Mesenchymal stem cell (in vitro differentiated cells and primary cell): ENCODE measurements around the gene IFT172.

ENCODE experiments used
- DNase-seq: peaks from one replicate; pipeline ENCODE4 v3.0.0-alpha.2; 2013
- H2AFZ ChIP-seq: one replicate; pipeline ENCODE4 v1.6.1; 2013; ENCODE audit warnings: low read depth, mild to moderate bottlenecking, control low read depth, inconsistent platforms, low read length, moderate library complexity
- H2AK5ac ChIP-seq: 2 replicates; pipeline ENCODE4 v1.6.1; 2013; ENCODE audit warnings: low read length, moderate library complexity, mild to moderate bottlenecking, inconsistent platforms; ENCODE audit not compliant: severe bottlenecking
- H2BK120ac ChIP-seq: one replicate; pipeline ENCODE4 v1.6.1; 2013; ENCODE audit warnings: low read depth, mild to moderate bottlenecking, inconsistent platforms, low read length, moderate library complexity
- H2BK12ac ChIP-seq, 2 experiments: one replicate each; pipeline ENCODE4 v1.6.1; 2013; ENCODE audit warnings: inconsistent platforms in 2 of 2, low read length in 2 of 2, mild to moderate bottlenecking in 2 of 2, moderate library complexity in 2 of 2, control low read depth in 1 of 2
- H2BK15ac ChIP-seq: one replicate; pipeline ENCODE4 v1.6.1; 2013; ENCODE audit warnings: mild to moderate bottlenecking, low read depth, inconsistent platforms; ENCODE audit not compliant: poor library complexity, severe bottlenecking
- H2BK5ac ChIP-seq: 2 replicates; pipeline ENCODE4 v1.6.1; 2013; ENCODE audit warnings: low read depth, mild to moderate bottlenecking, low read length, control low read depth, inconsistent platforms; ENCODE audit not compliant: poor library complexity, severe bottlenecking
- H3K14ac ChIP-seq, 2 experiments: one replicate each; pipeline ENCODE4 v1.6.1; 2013; ENCODE audit warnings: inconsistent platforms in 2 of 2, low read length in 2 of 2, control low read depth in 1 of 2, mild to moderate bottlenecking in 1 of 2, moderate library complexity in 1 of 2
- H3K18ac ChIP-seq, 2 experiments: one replicate each; pipeline ENCODE4 v1.6.1; 2013; ENCODE audit warnings: inconsistent platforms in 2 of 2, low read length in 2 of 2, control low read depth in 1 of 2, low read depth in 1 of 2, mild to moderate bottlenecking in 1 of 2
- H3K23ac ChIP-seq, 2 experiments: one replicate each; pipeline ENCODE4 v1.6.1; 2013; ENCODE audit warnings: inconsistent platforms in 2 of 2, low read length in 2 of 2, mild to moderate bottlenecking in 2 of 2, moderate library complexity in 2 of 2, control low read depth in 1 of 2
- H3K27ac ChIP-seq: 2 replicates; pipeline ENCODE4 v1.5.1; 2013; ENCODE audit warnings: mild to moderate bottlenecking, moderate library complexity, low read length, control low read depth, inconsistent platforms; ENCODE audit not compliant: poor library complexity, severe bottlenecking
- H3K27me3 ChIP-seq, 2 experiments: 2 replicates each; pipeline versions ENCODE4 v1.6.1 to v1.7.0; 2013; ENCODE audit warnings: low read length in 2 of 2, mild to moderate bottlenecking in 2 of 2, moderate library complexity in 2 of 2, control low read depth in 1 of 2, inconsistent platforms in 1 of 2; ENCODE audit not compliant: control insufficient read depth in 1 of 2, insufficient read depth in 1 of 2
- H3K36me3 ChIP-seq, 2 experiments: 2 replicates each; pipeline versions ENCODE4 v1.6.1 to v1.7.0; 2013; ENCODE audit warnings: low read length in 2 of 2, control low read depth in 1 of 2, inconsistent platforms in 1 of 2, low read depth in 1 of 2, mild to moderate bottlenecking in 1 of 2; ENCODE audit not compliant: insufficient read depth in 2 of 2, control insufficient read depth in 1 of 2
- H3K4ac ChIP-seq, 2 experiments: one replicate each; pipeline ENCODE4 v1.6.1; 2013; ENCODE audit warnings: inconsistent platforms in 2 of 2, low read length in 2 of 2, mild to moderate bottlenecking in 2 of 2, moderate library complexity in 2 of 2, control low read depth in 1 of 2, low read depth in 1 of 2
- H3K4me1 ChIP-seq: 2 replicates; pipeline ENCODE4 v1.6.1; 2013; ENCODE audit warnings: low read depth, low read length, control low read depth; ENCODE audit not compliant: control insufficient read depth, insufficient read depth
- H3K4me2 ChIP-seq: 2 replicates; pipeline ENCODE4 v1.6.1; 2013; ENCODE audit warnings: low read length, mild to moderate bottlenecking, inconsistent platforms; ENCODE audit not compliant: poor library complexity, severe bottlenecking
- H3K4me3 ChIP-seq, 2 experiments: 2 replicates each; pipeline versions ENCODE4 v1.5.1 to v1.7.0; 2013; ENCODE audit warnings: low read length in 2 of 2, mild to moderate bottlenecking in 2 of 2, control low read depth in 1 of 2, low read depth in 1 of 2; ENCODE audit not compliant: insufficient read depth in 1 of 2
- H3K79me1 ChIP-seq: replicated peaks from 2 replicates; pipeline ENCODE4 v1.6.1; 2013; ENCODE audit warnings: mild to moderate bottlenecking, control low read depth, low read length, inconsistent platforms; ENCODE audit not compliant: poor library complexity, severe bottlenecking
- H3K9ac ChIP-seq: 2 replicates; pipeline ENCODE4 v1.7.0; 2013; ENCODE audit warnings: mild to moderate bottlenecking, low read length, moderate library complexity
- H3K9me3 ChIP-seq: 2 replicates; pipeline ENCODE4 v1.7.0; 2013; ENCODE audit warnings: mild to moderate bottlenecking, low read length; ENCODE audit not compliant: control insufficient read depth
- H4K8ac ChIP-seq: one replicate; pipeline ENCODE4 v1.6.1; 2013; ENCODE audit warnings: inconsistent platforms, mild to moderate bottlenecking, low read length, moderate library complexity
- H4K91ac ChIP-seq: one replicate; pipeline ENCODE4 v1.6.1; 2013; ENCODE audit warnings: mild to moderate bottlenecking, low read length, inconsistent platforms
- WGBS: methylation state at CpG from one replicate; pipeline ENCODE4 v1.1.7; 2013; ENCODE audit warnings: mixed read lengths; 5-methylcytosine and 5-hydroxymethylcytosine counted together

Gene IFT172

GRCh38 chr2:27453968-27454367, 35.6 kb downstream of the IFT172 start:
- H3K27me3 ChIP-seq, result no peaks in the 10 kb centered on the region
- H2AK5ac ChIP-seq, result no peak overlapping the region
- no peak overlapping the region for H2BK15ac ChIP-seq
- no peak overlapping the region for H3K23ac ChIP-seq
- no peaks in the 10 kb centered on the region for H3K9me3 ChIP-seq
- no peak overlapping the region for H4K8ac ChIP-seq
- no peak overlapping the region for H3K4me3 ChIP-seq
- no peak overlapping the region for H3K4ac ChIP-seq
- no peaks in the 10 kb centered on the region for H3K4me1 ChIP-seq
- 91% methylated on average over 7 of the region's 7 CpGs for WGBS
- no peak for DNase-seq
- no peak overlapping the region for H3K9ac ChIP-seq
- no peak overlapping the region for H4K91ac ChIP-seq
- no peak overlapping the region for H2AFZ ChIP-seq
- no peak overlapping the region for H2BK120ac ChIP-seq
- peaks cover 50 to 86% of the 10 kb centered on the region in 2 experiments for H3K36me3 ChIP-seq
- H3K79me1 ChIP-seq, result no peaks in the 10 kb centered on the region
- H3K4me2 ChIP-seq, result no peak overlapping the region
- no peak overlapping the region for H3K27ac ChIP-seq
- H2BK5ac ChIP-seq, result no peak overlapping the region
- H3K18ac ChIP-seq, result no peak overlapping the region
- no peak overlapping the region for H2BK12ac ChIP-seq
- no peak overlapping the region for H3K14ac ChIP-seq

DNA sequence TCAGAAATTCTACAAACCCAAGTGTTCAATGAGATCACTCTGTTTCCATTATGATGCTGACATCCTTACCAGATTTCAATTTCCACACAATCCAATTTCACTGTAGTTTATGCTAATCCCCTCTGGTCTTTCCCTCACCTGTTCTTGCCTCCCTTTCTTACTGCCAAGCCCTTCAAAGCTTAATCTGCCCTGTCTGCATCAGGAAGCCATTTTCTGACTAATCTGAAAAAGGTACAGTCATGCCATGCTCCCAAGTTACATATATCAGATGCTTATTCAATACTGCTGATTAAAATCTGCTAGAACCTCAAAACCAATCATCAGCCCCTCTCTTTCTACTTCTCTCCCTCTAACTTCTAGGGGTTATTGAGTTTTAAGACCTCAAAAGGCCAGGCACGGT, 38.4 kb downstream of the IFT172 start:
- no peak overlapping the region for H3K4me2 ChIP-seq
- H3K27me3 ChIP-seq, result no peaks in the 10 kb centered on the region
- H3K9ac ChIP-seq, result no peak overlapping the region
- no peak overlapping the region for H2BK15ac ChIP-seq
- 100% methylated on average over 1 of the region's 1 CpG for whole genome bisulfite sequencing
- no peak overlapping the region for H4K91ac ChIP-seq
- H2AK5ac ChIP-seq, result no peak overlapping the region
- no peak overlapping the region for H4K8ac ChIP-seq
- H3K14ac ChIP-seq, result no peak overlapping the region
- H3K9me3 ChIP-seq, result no peaks in the 10 kb centered on the region
- H3K23ac ChIP-seq, result no peak overlapping the region
- no peak overlapping the region for H2BK120ac ChIP-seq
- H3K27ac ChIP-seq, result no peak overlapping the region
- H2AFZ ChIP-seq, result no peak overlapping the region
- no peak overlapping the region for H3K4ac ChIP-seq
- H3K79me1 ChIP-seq, result no peaks in the 10 kb centered on the region
- no peak overlapping the region for H3K4me3 ChIP-seq
- DNase-seq, result no peak
- H2BK5ac ChIP-seq, result no peak overlapping the region
- no peaks in the 10 kb centered on the region for H3K4me1 ChIP-seq
- H3K36me3 ChIP-seq, result peaks cover 42 to 78% of the 10 kb centered on the region in 2 experiments
- no peak overlapping the region for H3K18ac ChIP-seq
- H2BK12ac ChIP-seq, result no peak overlapping the region

DNA sequence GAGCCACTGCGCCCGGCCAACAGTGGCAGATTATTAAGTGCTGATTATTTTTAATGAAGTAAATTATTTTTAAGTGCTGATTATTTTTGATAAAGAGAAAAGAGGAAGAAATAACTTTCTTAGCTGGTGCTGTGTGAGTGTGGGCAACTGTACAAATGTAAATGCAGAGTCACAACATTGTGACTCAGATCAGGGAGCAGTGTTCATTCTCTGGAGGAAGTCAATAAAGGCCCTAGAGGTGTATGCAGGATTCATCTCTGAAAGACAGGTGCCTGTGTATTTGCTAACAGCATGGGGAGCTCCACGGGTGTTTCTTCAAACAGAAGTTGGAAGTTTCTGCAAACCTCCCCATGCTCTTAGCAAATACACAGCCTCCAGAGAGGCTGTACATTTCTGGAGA, 41.2 kb downstream of the IFT172 start:
- WGBS, result 66% methylated on average over 3 of the region's 3 CpGs

DNA sequence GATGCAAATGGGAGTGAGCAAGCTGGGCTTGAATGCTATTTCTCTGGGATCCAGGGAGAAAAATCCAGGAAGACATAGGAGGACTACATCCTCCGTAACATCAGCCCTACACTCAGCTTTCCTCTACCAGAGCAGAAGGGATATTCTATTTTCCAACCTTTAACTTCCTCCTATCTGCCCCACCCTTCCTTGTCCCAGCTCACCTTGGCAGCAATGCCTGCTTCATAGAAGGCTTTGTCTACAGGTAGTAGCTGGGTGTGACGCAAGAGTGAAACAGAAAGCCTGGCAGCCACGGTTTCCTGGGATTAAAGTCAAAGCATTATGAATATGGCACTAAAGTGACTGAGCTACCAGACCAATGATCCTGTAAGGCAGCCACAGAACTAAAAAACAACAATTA, 43.5 kb downstream of the IFT172 start:
- H3K4me2 ChIP-seq, result no peak overlapping the region
- H3K36me3 ChIP-seq, result peaks cover 54 to 71% of the 10 kb centered on the region in 2 experiments
- H3K4me3 ChIP-seq, result no peak overlapping the region
- WGBS, result 100% methylated on average over 2 of the region's 3 CpGs
- no peak overlapping the region for H3K9ac ChIP-seq
- no peak overlapping the region for H3K4ac ChIP-seq
- DNase-seq, result no peak
- no peaks in the 10 kb centered on the region for H3K9me3 ChIP-seq
- H3K23ac ChIP-seq, result no peak overlapping the region
- no peak overlapping the region for H4K91ac ChIP-seq
- H2BK5ac ChIP-seq, result no peak overlapping the region
- H3K14ac ChIP-seq, result no peak overlapping the region
- H3K18ac ChIP-seq, result no peak overlapping the region
- H3K4me1 ChIP-seq, result peaks cover 6% of the 10 kb centered on the region
- no peak overlapping the region for H3K27ac ChIP-seq
- H4K8ac ChIP-seq, result no peak overlapping the region
- H2BK12ac ChIP-seq, result no peak overlapping the region
- no peak overlapping the region for H2BK120ac ChIP-seq
- H2AFZ ChIP-seq, result no peak overlapping the region
- H3K27me3 ChIP-seq, result no peaks in the 10 kb centered on the region
- H3K79me1 ChIP-seq, result no peaks in the 10 kb centered on the region
- H2BK15ac ChIP-seq, result no peak overlapping the region
- no peak overlapping the region for H2AK5ac ChIP-seq

More for the DNA sequence above, 41.2 kb downstream of the IFT172 start:
- Histone ChIP-seq H3K36me3 (peaks cover 39 to 75% of the 10 kb centered on the region in 2 experiments), H2AFZ (no peak overlapping the region), H3K9me3 (no peaks in the 10 kb centered on the region), H3K27ac (no peak overlapping the region), H3K79me1 (no peaks in the 10 kb centered on the region), H3K9ac (no peak overlapping the region), H4K8ac (no peak overlapping the region), H2BK15ac (no peak overlapping the region), H4K91ac (no peak overlapping the region), H3K4me3 (no peak overlapping the region), H2AK5ac (no peak overlapping the region), H3K4ac (no peak overlapping the region), H3K4me1 (no peaks in the 10 kb centered on the region), H2BK12ac (no peak overlapping the region), H3K23ac (no peak overlapping the region), H3K18ac (no peak overlapping the region), H2BK120ac (no peak overlapping the region), H3K4me2 (no peak overlapping the region), H2BK5ac (no peak overlapping the region), H3K14ac (no peak overlapping the region), H3K27me3 (no peaks in the 10 kb centered on the region)
- no peak for DNase-seq
